Measurements from ENCODE around the gene CENPA.
"Not testable (repeated sequence)": the region's sequence is repeated elsewhere in the genome, so short reads cannot be mapped to it uniquely, and the experiment has no call there.

CENPA gene

GRCh38 chr2:26785431-26786206 lies at the start of gene CENPA:
Gene CENPA, plus strand, starts transcription at chr2:26786056. Its CDS starts 141 bp downstream, at chr2:26786197.
- DNase-seq (ENCODE audit: low spot score) = peak; percentile 99

GRCh38 chr2:26737221-26737620 lies 48.6 kb upstream of the CENPA start:
- DNase-seq (ENCODE audit: low spot score) = no peak

GRCh38 chr2:26738481-26738880 lies 47.4 kb upstream of the CENPA start:
- DNase-seq (ENCODE audit: low spot score) = no peak

- no peak for DNase-seq (ENCODE audit: low spot score)
Measured at GRCh38 chr2:26739514-26739913, 46.3 kb upstream of the CENPA start.

GRCh38 chr2:26740346-26740745 lies 45.5 kb upstream of the CENPA start:
- DNase-seq (ENCODE audit: low spot score) = no peak

GRCh38 chr2:26740890-26741302 lies 45.0 kb upstream of the CENPA start:
- no peak for DNase-seq (ENCODE audit: low spot score)

- no peak for DNase-seq (ENCODE audit: low spot score)
Measured at GRCh38 chr2:26742048-26742770, 43.6 kb upstream of the CENPA start.

GRCh38 chr2:26743852-26744251 lies 42.0 kb upstream of the CENPA start:
- DNase-seq (ENCODE audit: low spot score) = no peak

GRCh38 chr2:26744953-26745352 lies 40.9 kb upstream of the CENPA start:
- no peak for DNase-seq (ENCODE audit: low spot score)

GRCh38 chr2:26745609-26746327 lies 40.1 kb upstream of the CENPA start:
- peak; percentile 88 for DNase-seq (ENCODE audit: low spot score)

- DNase-seq (ENCODE audit: low spot score) = no peak
Measured at GRCh38 chr2:26746934-26747333, 38.9 kb upstream of the CENPA start.

- not testable (repeated sequence) for DNase-seq (ENCODE audit: low spot score)
Measured at GRCh38 chr2:26749787-26750420, 36.0 kb upstream of the CENPA start.

- DNase-seq (ENCODE audit: low spot score) = not testable (repeated sequence)
Measured at GRCh38 chr2:26750467-26750866, 35.4 kb upstream of the CENPA start.

- DNase-seq (ENCODE audit: low spot score) = no peak
Measured at GRCh38 chr2:26752656-26753055, 33.2 kb upstream of the CENPA start.

- no peak for DNase-seq (ENCODE audit: low spot score)
Measured at GRCh38 chr2:26754539-26754938, 31.3 kb upstream of the CENPA start.

GRCh38 chr2:26754972-26755670 lies 30.7 kb upstream of the CENPA start:
- DNase-seq (ENCODE audit: low spot score) = no peak

- no peak for DNase-seq (ENCODE audit: low spot score)
Measured at GRCh38 chr2:26756337-26756736, 29.5 kb upstream of the CENPA start.

- DNase-seq (ENCODE audit: low spot score) = no peak
Measured at GRCh38 chr2:26757873-26758789, 27.7 kb upstream of the CENPA start.

GRCh38 chr2:26758790-26759321 lies 27.0 kb upstream of the CENPA start:
- DNase-seq (ENCODE audit: low spot score) = no peak

- no peak for DNase-seq (ENCODE audit: low spot score)
Measured at GRCh38 chr2:26759845-26760244, 26.0 kb upstream of the CENPA start.

All from hematopoietic multipotent progenitor cell treated with erythropoietin and hydrocortisone succinate and interleukin-3 and kit ligand, for 17 days (in vitro differentiated cells).